ENCODE data around the gene DMKN.
A peak's percentile ranks its signal among the peaks of the same experiment; 100 is the strongest.

Gene DMKN

DNA sequence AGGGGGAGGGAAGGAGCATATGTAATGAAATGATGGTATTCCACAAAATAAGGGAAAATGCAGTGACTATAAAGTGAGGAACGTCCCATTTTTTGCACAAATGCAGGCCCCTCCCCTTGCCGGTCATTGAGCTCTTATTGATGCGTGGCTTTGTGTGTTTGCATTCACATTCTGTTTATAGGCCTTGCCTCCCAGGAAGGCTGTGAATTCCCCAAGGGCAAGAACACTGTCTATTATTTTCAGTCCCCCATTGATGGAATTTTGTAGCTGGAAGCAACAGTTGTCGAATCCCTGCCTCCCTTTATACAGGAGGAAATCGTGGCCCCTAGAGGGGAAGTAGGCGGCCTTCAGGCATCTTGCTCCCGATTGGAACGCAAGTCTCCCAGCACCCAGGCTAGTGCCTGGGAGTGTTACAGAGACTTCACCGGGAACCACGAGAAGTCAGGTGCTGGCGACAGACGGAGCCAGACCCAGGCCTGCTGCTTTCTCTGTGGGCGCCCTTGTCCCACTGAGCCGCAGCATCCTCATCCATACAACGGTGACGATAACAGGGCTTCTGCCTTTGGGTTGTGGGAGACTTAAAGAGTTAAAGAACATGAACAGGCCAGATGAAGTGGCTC is 7.8 kb upstream of the DMKN start:
- no peak overlapping the region for H3K27ac ChIP-seq (ENCODE audit: low read length)
- H3K36me3 ChIP-seq (ENCODE audit: control insufficient read depth in 2 of 2, insufficient read depth in 2 of 2, low read length in 2 of 2), result no peaks in the 10 kb centered on the region
- H3K4me3 ChIP-seq (ENCODE audit: low read length in 2 of 2), result no peak overlapping the region
- no peaks in the 10 kb centered on the region for H3K4me1 ChIP-seq (ENCODE audit: control insufficient read depth, insufficient read depth, low read length)
- no peak overlapping the region for H3K9ac ChIP-seq (ENCODE audit: low read length in 2 of 2)
- H3K27me3 ChIP-seq (ENCODE audit: control insufficient read depth in 1 of 2, insufficient read depth in 2 of 2, low read length in 2 of 2), result peaks cover 5 to 11% of the 10 kb centered on the region in 2 donors
- no peaks in the 10 kb centered on the region for H3K9me3 ChIP-seq (ENCODE audit: control insufficient read depth in 2 of 2, low read length in 2 of 2)

DNA sequence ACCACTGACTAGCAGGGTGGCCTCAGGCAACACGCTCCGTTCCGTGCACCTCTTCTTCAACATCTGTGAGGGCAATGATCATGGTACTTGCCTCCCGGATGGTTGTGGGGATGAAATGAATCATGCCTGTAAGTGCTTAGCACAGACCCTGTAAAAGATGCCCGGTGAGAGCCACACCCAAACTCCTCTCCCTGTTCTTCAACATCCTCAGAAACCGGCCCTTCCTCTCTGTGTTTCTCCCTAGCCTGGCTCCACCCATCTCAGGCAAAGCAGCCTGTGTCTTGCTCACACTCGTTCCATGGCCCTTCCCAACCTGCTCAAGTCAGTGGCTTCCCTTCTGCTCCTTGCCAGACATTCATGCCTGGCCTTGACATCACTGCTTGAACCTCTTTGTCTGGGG is 5.8 kb upstream of the DMKN start:
- no peaks in the 10 kb centered on the region for H3K9me3 ChIP-seq (ENCODE audit: control insufficient read depth in 2 of 2, low read length in 2 of 2)
- no peaks in the 10 kb centered on the region for H3K4me1 ChIP-seq (ENCODE audit: control insufficient read depth, insufficient read depth, low read length)
- no peak overlapping the region for H3K9ac ChIP-seq (ENCODE audit: low read length in 2 of 2)
- H3K27me3 ChIP-seq (ENCODE audit: control insufficient read depth in 1 of 2, insufficient read depth in 2 of 2, low read length in 2 of 2), result peaks cover under 1 to 7% of the 10 kb centered on the region in 2 donors
- H3K27ac ChIP-seq (ENCODE audit: low read length), result no peak overlapping the region
- no peaks in the 10 kb centered on the region for H3K36me3 ChIP-seq (ENCODE audit: control insufficient read depth in 2 of 2, insufficient read depth in 2 of 2, low read length in 2 of 2)
- no peak overlapping the region for H3K4me3 ChIP-seq (ENCODE audit: low read length in 2 of 2)

DNA sequence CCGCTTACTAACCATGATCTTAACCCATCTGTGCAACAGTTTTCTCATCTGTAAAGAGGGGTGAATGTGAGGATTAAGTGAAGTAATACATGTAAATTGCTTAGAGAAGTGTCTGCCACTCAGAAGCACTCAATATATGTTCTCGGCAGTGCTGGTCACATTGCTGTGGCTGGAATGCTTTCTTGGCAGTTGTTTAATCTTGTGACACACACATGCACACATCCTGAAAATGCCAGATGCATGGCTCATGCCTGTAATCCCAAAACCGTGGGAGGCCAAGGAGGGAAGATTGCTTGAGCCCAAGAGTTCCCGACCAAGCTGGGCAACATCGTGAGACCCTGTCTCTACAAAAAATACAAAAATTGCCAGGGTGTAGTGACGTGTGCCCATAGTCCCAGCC is 4.9 kb upstream of the DMKN start:
- Histone ChIP-seq H3K4me1 (ENCODE audit: control insufficient read depth, insufficient read depth, low read length) (no peaks in the 10 kb centered on the region), H3K9me3 (ENCODE audit: control insufficient read depth in 2 of 2, low read length in 2 of 2) (no peaks in the 10 kb centered on the region), H3K27ac (ENCODE audit: low read length) (no peak overlapping the region), H3K9ac (ENCODE audit: low read length in 2 of 2) (no peak overlapping the region), H3K36me3 (ENCODE audit: control insufficient read depth in 2 of 2, insufficient read depth in 2 of 2, low read length in 2 of 2) (no peaks in the 10 kb centered on the region), H3K27me3 (ENCODE audit: control insufficient read depth in 1 of 2, insufficient read depth in 2 of 2, low read length in 2 of 2) (peaks cover 6 to 8% of the 10 kb centered on the region in 2 donors), H3K4me3 (ENCODE audit: low read length in 2 of 2) (no peak overlapping the region)

DNA sequence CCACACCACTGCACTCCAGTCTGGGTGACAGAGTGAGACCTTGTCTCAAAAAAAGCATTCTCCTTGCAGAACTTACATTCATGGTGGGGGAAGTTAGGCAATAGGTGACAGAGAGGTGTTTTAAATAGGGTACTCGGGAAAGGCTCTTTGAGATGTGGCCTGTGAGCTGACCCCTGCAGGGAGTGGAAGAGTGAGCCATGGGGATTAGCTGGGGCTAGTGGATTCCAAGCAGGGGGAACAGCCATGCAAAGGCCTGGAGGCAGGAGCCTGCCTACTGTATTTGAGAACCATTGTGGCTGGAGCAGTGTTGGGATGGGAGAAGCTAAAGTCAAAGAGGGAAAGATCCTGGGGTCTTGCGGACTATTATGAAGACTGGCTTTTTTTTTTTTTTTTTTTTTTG is 3.9 kb upstream of the DMKN start:
- Histone ChIP-seq H3K4me1 (ENCODE audit: control insufficient read depth, insufficient read depth, low read length) (no peaks in the 10 kb centered on the region), H3K27ac (ENCODE audit: low read length) (no peak overlapping the region), H3K4me3 (ENCODE audit: low read length in 2 of 2) (no peak overlapping the region), H3K9ac (ENCODE audit: low read length in 2 of 2) (no peak overlapping the region), H3K27me3 (ENCODE audit: control insufficient read depth in 1 of 2, insufficient read depth in 2 of 2, low read length in 2 of 2) (peaks cover 9 to 13% of the 10 kb centered on the region in 2 donors), H3K9me3 (ENCODE audit: control insufficient read depth in 2 of 2, low read length in 2 of 2) (no peaks in the 10 kb centered on the region), H3K36me3 (ENCODE audit: control insufficient read depth in 2 of 2, insufficient read depth in 2 of 2, low read length in 2 of 2) (no peaks in the 10 kb centered on the region)

DNA sequence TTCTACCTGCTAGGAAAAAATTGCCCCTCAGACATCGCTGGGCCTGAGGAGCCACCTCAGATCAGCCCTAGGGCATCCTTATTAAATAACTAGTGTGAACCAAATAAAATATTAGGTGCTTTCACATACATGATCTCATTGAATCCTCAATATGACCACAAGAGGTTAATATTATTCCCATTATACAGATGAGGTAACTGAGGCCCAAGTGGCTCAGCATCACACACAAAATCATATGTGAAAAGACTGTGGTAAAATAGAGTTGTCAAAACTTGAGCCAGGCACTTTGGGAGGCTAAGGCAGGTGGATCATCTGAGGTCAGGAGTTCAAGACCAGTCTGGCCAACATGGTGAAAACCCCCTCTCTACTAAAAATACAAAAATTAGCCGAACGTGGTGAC is 2.9 kb upstream of the DMKN start:
- H3K4me3 ChIP-seq (ENCODE audit: low read length in 2 of 2), result no peak overlapping the region
- H3K27me3 ChIP-seq (ENCODE audit: control insufficient read depth in 1 of 2, insufficient read depth in 2 of 2, low read length in 2 of 2), result peaks cover 14 to 17% of the 10 kb centered on the region in 2 donors
- H3K27ac ChIP-seq (ENCODE audit: low read length), result no peak overlapping the region
- H3K9me3 ChIP-seq (ENCODE audit: control insufficient read depth in 2 of 2, low read length in 2 of 2), result no peaks in the 10 kb centered on the region
- H3K4me1 ChIP-seq (ENCODE audit: control insufficient read depth, insufficient read depth, low read length), result no peaks in the 10 kb centered on the region
- no peak overlapping the region for H3K9ac ChIP-seq (ENCODE audit: low read length in 2 of 2)
- no peaks in the 10 kb centered on the region for H3K36me3 ChIP-seq (ENCODE audit: control insufficient read depth in 2 of 2, insufficient read depth in 2 of 2, low read length in 2 of 2)

DNA sequence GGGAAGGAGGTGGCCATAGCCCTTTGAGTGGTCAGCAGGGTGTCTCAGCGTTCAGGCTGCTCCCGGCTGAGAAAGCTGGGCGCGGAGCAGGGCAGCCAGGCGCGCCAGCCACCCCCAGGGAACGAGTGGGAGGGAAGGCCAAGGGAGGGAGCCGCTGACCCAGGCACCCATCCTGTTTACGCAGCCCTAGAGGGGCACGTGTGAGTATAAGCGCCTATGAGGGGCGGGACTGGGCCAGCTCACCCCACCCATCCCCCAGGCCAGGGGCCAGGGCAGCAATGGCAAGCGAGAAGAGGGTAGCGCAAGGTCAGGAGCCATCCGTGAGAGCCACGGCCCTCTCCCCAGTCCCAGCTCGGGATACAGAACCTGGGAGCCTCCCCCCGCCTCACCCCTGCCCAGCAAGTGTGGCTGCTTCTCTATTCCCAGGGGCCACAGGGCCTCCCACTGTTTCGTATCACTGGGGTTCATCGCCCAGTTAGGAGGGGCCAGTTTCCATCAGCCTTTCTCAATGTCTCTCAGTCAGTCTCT is 897 bp upstream of the DMKN start:
- no peak overlapping the region for H3K27ac ChIP-seq (ENCODE audit: low read length)
- no peak overlapping the region for H3K4me3 ChIP-seq (ENCODE audit: low read length in 2 of 2)
- no peaks in the 10 kb centered on the region for H3K36me3 ChIP-seq (ENCODE audit: control insufficient read depth in 2 of 2, insufficient read depth in 2 of 2, low read length in 2 of 2)
- peaks cover 27 to 36% of the 10 kb centered on the region in 2 donors for H3K27me3 ChIP-seq (ENCODE audit: control insufficient read depth in 1 of 2, insufficient read depth in 2 of 2, low read length in 2 of 2)
- H3K9me3 ChIP-seq (ENCODE audit: control insufficient read depth in 2 of 2, low read length in 2 of 2), result no peaks in the 10 kb centered on the region
- H3K9ac ChIP-seq (ENCODE audit: low read length in 2 of 2), result no peak overlapping the region
- peaks cover 10% of the 10 kb centered on the region for H3K4me1 ChIP-seq (ENCODE audit: control insufficient read depth, insufficient read depth, low read length)

DNA sequence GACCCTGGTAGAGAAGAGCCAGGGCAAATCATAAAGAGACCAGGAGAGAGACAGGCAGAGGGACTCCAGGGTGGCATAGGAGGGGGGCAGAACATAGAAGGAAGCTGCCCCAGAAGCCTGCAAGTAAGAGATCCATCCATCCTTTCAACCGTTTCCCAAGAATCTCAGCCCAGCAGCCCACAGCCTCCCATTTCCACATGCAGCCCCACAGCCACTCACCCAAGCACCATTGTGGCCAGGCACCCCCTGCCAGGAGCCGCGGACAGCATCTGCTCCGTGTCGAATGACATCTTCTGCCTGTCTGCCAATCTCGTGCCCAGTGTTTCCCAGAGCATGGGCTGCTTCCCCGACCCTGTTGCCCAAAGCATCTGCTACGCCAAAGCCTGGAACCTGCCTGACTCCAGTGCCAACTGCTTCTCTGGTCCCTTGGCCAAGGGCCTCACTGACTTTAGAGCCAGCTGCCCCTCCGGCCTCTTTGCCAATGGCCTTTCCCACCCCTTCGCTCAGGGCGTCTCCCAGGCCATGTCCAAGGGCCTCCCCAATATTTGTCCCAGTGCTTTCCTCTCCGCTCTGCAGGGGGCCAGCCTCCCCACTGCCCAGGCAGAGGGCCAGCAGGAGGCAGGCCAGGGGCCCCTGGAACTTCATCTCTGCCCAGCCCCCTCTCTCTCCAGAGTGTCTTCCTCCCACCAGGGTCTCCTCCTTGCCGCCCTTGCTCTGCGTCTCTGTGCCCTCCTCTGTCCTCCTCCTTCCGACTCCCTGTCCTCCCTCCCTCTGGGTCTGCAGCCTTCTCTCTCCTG is 420 bp downstream of the DMKN start:
- H3K9me3 ChIP-seq (ENCODE audit: control insufficient read depth in 2 of 2, low read length in 2 of 2), result no peaks in the 10 kb centered on the region
- no peaks in the 10 kb centered on the region for H3K36me3 ChIP-seq (ENCODE audit: control insufficient read depth in 2 of 2, insufficient read depth in 2 of 2, low read length in 2 of 2)
- no peak overlapping the region for H3K4me3 ChIP-seq (ENCODE audit: low read length in 2 of 2)
- H3K4me1 ChIP-seq (ENCODE audit: control insufficient read depth, insufficient read depth, low read length), result peaks cover 10% of the 10 kb centered on the region
- no peak overlapping the region for H3K9ac ChIP-seq (ENCODE audit: low read length in 2 of 2)
- H3K27ac ChIP-seq (ENCODE audit: low read length), result no peak overlapping the region
- H3K27me3 ChIP-seq (ENCODE audit: control insufficient read depth in 1 of 2, insufficient read depth in 2 of 2, low read length in 2 of 2), result peaks cover 30 to 44% of the 10 kb centered on the region in 2 donors

DNA sequence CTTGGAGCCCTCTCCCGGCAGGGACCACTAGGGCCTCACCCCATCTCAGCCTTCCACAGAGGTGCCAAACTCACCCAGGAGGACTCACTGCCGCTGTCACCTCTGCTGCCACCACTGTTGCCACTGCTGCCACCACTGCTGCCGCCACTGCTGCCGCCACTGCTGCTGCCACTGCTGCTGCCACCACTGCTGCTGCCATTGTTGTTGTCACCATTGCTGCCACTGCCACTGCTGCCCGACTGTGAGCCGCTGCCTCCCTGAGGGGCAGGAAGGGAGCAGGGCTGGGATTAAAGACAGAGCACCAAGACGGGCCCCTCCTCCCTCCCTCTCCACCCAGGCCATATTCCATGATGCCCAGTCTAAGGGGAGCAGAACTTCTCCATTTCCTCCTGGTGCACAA is 2.1 kb downstream of the DMKN start:
- Histone ChIP-seq H3K9ac (ENCODE audit: low read length in 2 of 2) (no peak overlapping the region), H3K27ac (ENCODE audit: low read length) (no peak overlapping the region), H3K4me1 (ENCODE audit: control insufficient read depth, insufficient read depth, low read length) (peaks cover 10% of the 10 kb centered on the region), H3K27me3 (ENCODE audit: control insufficient read depth in 1 of 2, insufficient read depth in 2 of 2, low read length in 2 of 2) (peaks cover 40 to 52% of the 10 kb centered on the region in 2 donors), H3K36me3 (ENCODE audit: control insufficient read depth in 2 of 2, insufficient read depth in 2 of 2, low read length in 2 of 2) (no peaks in the 10 kb centered on the region), H3K9me3 (ENCODE audit: control insufficient read depth in 2 of 2, low read length in 2 of 2) (no peaks in the 10 kb centered on the region), H3K4me3 (ENCODE audit: low read length in 2 of 2) (no peak overlapping the region)

DNA sequence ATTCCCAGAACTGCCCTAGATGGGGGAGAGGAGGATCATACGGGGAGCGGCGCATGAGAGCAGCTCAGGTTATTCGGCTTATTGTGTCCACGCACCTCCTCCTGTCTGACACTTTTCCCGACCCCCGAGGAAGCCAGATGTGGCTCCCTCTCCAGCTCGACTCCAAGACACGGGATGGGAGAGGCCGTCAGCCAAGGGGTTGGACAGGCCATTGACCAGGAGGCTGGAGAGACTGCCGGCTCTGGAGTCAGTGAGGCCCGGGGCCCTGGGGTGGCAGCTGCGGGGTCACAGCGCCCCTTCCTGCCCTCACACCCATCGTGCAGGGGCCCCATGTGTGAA is 2.9 kb downstream of the DMKN start:
- Histone ChIP-seq H3K27ac (ENCODE audit: low read length) (no peak overlapping the region), H3K9me3 (ENCODE audit: control insufficient read depth in 2 of 2, low read length in 2 of 2) (no peaks in the 10 kb centered on the region), H3K4me3 (ENCODE audit: low read length in 2 of 2) (peak overlapping the region in 1 of 2 donors; percentile 70), H3K27me3 (ENCODE audit: control insufficient read depth in 1 of 2, insufficient read depth in 2 of 2, low read length in 2 of 2) (peaks cover 40 to 52% of the 10 kb centered on the region in 2 donors), H3K4me1 (ENCODE audit: control insufficient read depth, insufficient read depth, low read length) (peaks cover 10% of the 10 kb centered on the region), H3K36me3 (ENCODE audit: control insufficient read depth in 2 of 2, insufficient read depth in 2 of 2, low read length in 2 of 2) (no peaks in the 10 kb centered on the region), H3K9ac (ENCODE audit: low read length in 2 of 2) (no peak overlapping the region)

DNA sequence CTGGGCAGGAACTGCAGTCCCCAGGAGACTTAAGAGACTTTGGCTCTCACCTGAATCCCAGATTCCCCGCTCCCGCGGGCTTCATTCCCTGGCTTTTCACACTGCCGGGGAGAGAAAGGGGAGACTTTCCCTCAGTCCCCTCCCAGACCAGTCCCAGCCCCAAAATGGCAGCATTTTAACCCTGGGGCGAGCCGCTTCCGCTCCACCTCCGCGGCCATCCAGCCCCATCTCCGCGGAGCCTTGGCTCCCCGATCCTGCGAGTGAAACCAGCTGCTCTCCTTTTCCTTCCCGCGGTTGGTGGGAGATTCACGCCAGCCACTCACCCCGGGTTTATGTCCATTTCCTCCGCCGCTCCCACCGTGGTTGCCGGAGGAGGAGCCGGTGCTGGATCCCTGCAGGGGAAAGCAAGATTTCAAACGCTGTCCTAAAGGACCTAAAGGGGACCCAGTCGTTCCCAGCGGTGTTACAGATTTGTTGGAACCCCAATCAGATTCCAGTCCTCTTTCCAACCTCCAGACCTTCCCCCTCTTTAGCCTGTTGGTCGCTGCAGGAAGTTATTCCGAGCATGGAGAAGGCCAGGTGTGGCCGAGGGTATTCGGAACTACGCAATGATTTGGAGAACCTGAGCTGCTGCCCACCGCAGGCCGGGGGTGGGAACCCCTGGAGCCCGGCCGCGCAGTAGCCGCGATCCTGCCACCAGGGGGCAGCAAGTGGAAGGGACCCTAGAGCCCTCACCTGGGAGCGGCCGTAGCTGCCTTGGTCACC is 3.4 kb downstream of the DMKN start:
- H3K9me3 ChIP-seq (ENCODE audit: control insufficient read depth in 2 of 2, low read length in 2 of 2), result no peaks in the 10 kb centered on the region
- no peak overlapping the region for H3K27ac ChIP-seq (ENCODE audit: low read length)
- no peaks in the 10 kb centered on the region for H3K36me3 ChIP-seq (ENCODE audit: control insufficient read depth in 2 of 2, insufficient read depth in 2 of 2, low read length in 2 of 2)
- peaks cover 10% of the 10 kb centered on the region for H3K4me1 ChIP-seq (ENCODE audit: control insufficient read depth, insufficient read depth, low read length)
- peak overlapping the region; percentile 31 to 70 for H3K4me3 ChIP-seq (ENCODE audit: low read length in 2 of 2)
- peak overlapping the region; percentile 8 to 13 for H3K9ac ChIP-seq (ENCODE audit: low read length in 2 of 2)
- peaks cover 41 to 52% of the 10 kb centered on the region in 2 donors for H3K27me3 ChIP-seq (ENCODE audit: control insufficient read depth in 1 of 2, insufficient read depth in 2 of 2, low read length in 2 of 2)

All from stomach smooth muscle (tissue), 2 donors.